SK-N-SH treated with all-trans-retinoic acid at 6 μM for 48 hours (cell line): ENCODE measurements around the gene UBN2.

Experiments
- ARNTL ChIP-seq: fragments of 450-650 bp; formaldehyde crosslinking; IDR thresholded peaks from 2 replicates; pipeline ENCODE4 v1.5.0; 2020; ENCODE audit warnings: low read depth, mild to moderate bottlenecking, moderate library complexity, borderline replicate concordance
- CSDC2 ChIP-seq: fragments of 250-450 bp; sonication (Bioruptor Pico); IDR thresholded peaks from 2 replicates; pipeline ENCODE4 v1.5.0; 2020; ENCODE audit warnings: mild to moderate bottlenecking, moderate library complexity
- PATZ1 ChIP-seq: fragments of 250-450 bp; sonication (Bioruptor Pico); IDR thresholded peaks from 2 replicates; pipeline ENCODE4 v1.8.0; 2020; ENCODE audit warnings: mild to moderate bottlenecking, moderate library complexity, borderline replicate concordance
- RARB ChIP-seq: fragments of 250-450 bp; sonication (Bioruptor Pico); IDR thresholded peaks from 2 replicates; pipeline ENCODE4 v1.8.0; 2021; ENCODE audit warnings: mild to moderate bottlenecking, moderate library complexity
- SNAI2 ChIP-seq: fragments of 250-450 bp; sonication (Bioruptor Pico); IDR thresholded peaks from 2 replicates; pipeline ENCODE4 v1.5.0; 2020; ENCODE audit warnings: mild to moderate bottlenecking, moderate library complexity
- TCF4 ChIP-seq: fragments of 250-450 bp; sonication (Bioruptor Pico); IDR thresholded peaks from 2 replicates; pipeline ENCODE4 v1.8.0; 2021; ENCODE audit warnings: mild to moderate bottlenecking, moderate library complexity, borderline replicate concordance
- TSHZ2 ChIP-seq: fragments of 250-450 bp; sonication (Bioruptor Pico); IDR thresholded peaks from 2 replicates; pipeline ENCODE4 v1.5.0; 2020; ENCODE audit warnings: mild to moderate bottlenecking, moderate library complexity
- ZFP3 ChIP-seq: fragments of 250-450 bp; sonication (Bioruptor Pico); IDR thresholded peaks from 2 replicates; pipeline ENCODE4 v1.5.0; 2020; ENCODE audit warnings: mild to moderate bottlenecking, moderate library complexity
- ZFP30 ChIP-seq: fragments of 450-650 bp; formaldehyde crosslinking; IDR thresholded peaks from 2 replicates; pipeline ENCODE4 v1.5.0; 2022; ENCODE audit warnings: mild to moderate bottlenecking, moderate library complexity
- ZNF565 ChIP-seq: fragments of 450-650 bp; formaldehyde crosslinking; conservative IDR thresholded peaks from 2 replicates; pipeline ENCODE4 v1.5.0; 2020; ENCODE audit warnings: low read depth, mild to moderate bottlenecking, moderate library complexity

GRCh38 chr7:139249179-139249810 lies 18.3 kb downstream of the UBN2 start:
- TF ChIP-seq ZFP3 (CRISPR knock-in tag), result no peak
- no peak for TF ChIP-seq SNAI2 (CRISPR knock-in tag)
- TF ChIP-seq RARB, result no peak
- no peak for TF ChIP-seq PATZ1
- no peak for TF ChIP-seq ZFP30 (CRISPR knock-in tag)
- TF ChIP-seq TSHZ2, result no peak
- no peak for TF ChIP-seq ZNF565 (CRISPR knock-in tag)
- no peak for TF ChIP-seq TCF4
- no peak for TF ChIP-seq CSDC2 (CRISPR knock-in tag)
- TF ChIP-seq ARNTL (CRISPR knock-in tag), result no peak
